CD4-positive, alpha-beta T cell treated with Interleukin-21 for 1 hour (primary cell): ENCODE data around the gene CBFB.
"Not testable (repeated sequence)": the region's sequence is repeated elsewhere in the genome, so short reads cannot be mapped to it uniquely, and the experiment has no call there.

ENCODE experiments used
- DNase-seq: peaks from one replicate; pipeline ENCODE4 v3.0.0-alpha.2; 2020

The CBFB gene

GRCh38 chr16:67028696-67029253 lies at the start of gene CBFB:
TSS of gene CBFB (plus strand) at chr16:67029149. CDS start at chr16:67029408, 259 bp downstream.
- peak; percentile 95 for DNase-seq

GRCh38 chr16:66983033-66983432 lies 45.9 kb upstream of the CBFB start:
- no peak for DNase-seq

GRCh38 chr16:66984892-66985311 lies 44.0 kb upstream of the CBFB start:
- DNase-seq = peak; percentile 25

- no peak for DNase-seq
These were observed 42.4 kb upstream of the CBFB start for GRCh38 chr16:66986559-66986958.

GRCh38 chr16:66988197-66988788 lies 40.7 kb upstream of the CBFB start, which contains the start of gene CES4A:
TSS of gene CES4A (plus strand) at chr16:66988589. CDS start at chr16:66988773, 184 bp downstream.
- no peak for DNase-seq

- no peak for DNase-seq
These were observed 37.3 kb upstream of the CBFB start for GRCh38 chr16:66991545-66992077.

GRCh38 chr16:66993558-66993957 lies 35.4 kb upstream of the CBFB start:
- DNase-seq = not testable (repeated sequence)

- DNase-seq = no peak
These were observed 32.5 kb upstream of the CBFB start for GRCh38 chr16:66996324-66996982.

- no peak for DNase-seq
These were observed 32.0 kb upstream of the CBFB start for GRCh38 chr16:66996983-66997358.

GRCh38 chr16:67000384-67001351 lies 28.3 kb upstream of the CBFB start:
- peak; percentile 69 for DNase-seq

GRCh38 chr16:67001726-67002125 lies 27.2 kb upstream of the CBFB start:
- no peak for DNase-seq

- DNase-seq = no peak
These were observed 21.9 kb upstream of the CBFB start for GRCh38 chr16:67006930-67007658.

GRCh38 chr16:67009158-67009557 lies 19.8 kb upstream of the CBFB start:
- DNase-seq = no peak

GRCh38 chr16:67011274-67011673 lies 17.7 kb upstream of the CBFB start:
- DNase-seq = no peak

- no peak for DNase-seq
These were observed 15.6 kb upstream of the CBFB start for GRCh38 chr16:67013233-67013822.

- DNase-seq = peak; percentile 75
These were observed 14.9 kb upstream of the CBFB start for GRCh38 chr16:67013823-67014633.

GRCh38 chr16:67014634-67015312 lies 14.2 kb upstream of the CBFB start:
- no peak for DNase-seq

GRCh38 chr16:67015313-67015731 lies 13.6 kb upstream of the CBFB start:
- no peak for DNase-seq

- no peak for DNase-seq
These were observed 12.8 kb upstream of the CBFB start for GRCh38 chr16:67016143-67016542.
